GM12874 (cell line): ENCODE data around the gene RECK.

Experiments used
- TF ChIP-seq, protein P1 (sequence below): IDR thresholded peaks from 2 replicates; pipeline ENCODE4 v1.5.1; 2011; ENCODE audit warnings: low read depth, mild to moderate bottlenecking, control low read depth, low read length, moderate library complexity; ENCODE audit not compliant: insufficient read depth

RECK gene

GRCh38 chr9:36031774-36032555 is 4.7 kb upstream of the RECK start:
- TF ChIP-seq, protein P1, sequence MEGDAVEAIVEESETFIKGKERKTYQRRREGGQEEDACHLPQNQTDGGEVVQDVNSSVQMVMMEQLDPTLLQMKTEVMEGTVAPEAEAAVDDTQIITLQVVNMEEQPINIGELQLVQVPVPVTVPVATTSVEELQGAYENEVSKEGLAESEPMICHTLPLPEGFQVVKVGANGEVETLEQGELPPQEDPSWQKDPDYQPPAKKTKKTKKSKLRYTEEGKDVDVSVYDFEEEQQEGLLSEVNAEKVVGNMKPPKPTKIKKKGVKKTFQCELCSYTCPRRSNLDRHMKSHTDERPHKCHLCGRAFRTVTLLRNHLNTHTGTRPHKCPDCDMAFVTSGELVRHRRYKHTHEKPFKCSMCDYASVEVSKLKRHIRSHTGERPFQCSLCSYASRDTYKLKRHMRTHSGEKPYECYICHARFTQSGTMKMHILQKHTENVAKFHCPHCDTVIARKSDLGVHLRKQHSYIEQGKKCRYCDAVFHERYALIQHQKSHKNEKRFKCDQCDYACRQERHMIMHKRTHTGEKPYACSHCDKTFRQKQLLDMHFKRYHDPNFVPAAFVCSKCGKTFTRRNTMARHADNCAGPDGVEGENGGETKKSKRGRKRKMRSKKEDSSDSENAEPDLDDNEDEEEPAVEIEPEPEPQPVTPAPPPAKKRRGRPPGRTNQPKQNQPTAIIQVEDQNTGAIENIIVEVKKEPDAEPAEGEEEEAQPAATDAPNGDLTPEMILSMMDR: no peak

- TF ChIP-seq, protein P1: no peak
Observed at GRCh38 chr9:36033788-36034187, 2.9 kb upstream of the RECK start.

DNA sequence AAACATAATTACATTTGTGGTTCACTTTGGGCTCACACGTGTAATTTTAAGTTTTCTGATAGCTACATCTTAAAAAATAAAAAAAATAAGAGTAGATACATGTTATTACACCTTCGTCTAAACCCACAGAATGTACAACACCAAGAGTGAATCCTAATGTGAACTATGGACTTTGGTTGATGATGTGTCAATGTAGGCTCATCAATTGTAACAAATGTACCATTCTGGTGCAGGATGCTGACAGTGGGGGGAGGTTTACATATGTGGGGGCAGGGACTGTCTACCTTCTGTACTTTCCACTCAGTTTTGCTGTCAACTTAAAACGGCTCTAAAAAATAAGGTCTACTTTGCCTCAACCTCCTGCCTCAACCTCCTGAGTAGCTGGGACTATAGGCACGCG is 2.5 kb upstream of the RECK start:
- TF ChIP-seq, protein P1: no peak

GRCh38 chr9:36035006-36035405 is 1.7 kb upstream of the RECK start:
- TF ChIP-seq, protein P1: no peak

- TF ChIP-seq, protein P1: no peak
Observed at GRCh38 chr9:36036253-36036779, 397 bp upstream of the RECK start.

- TF ChIP-seq, protein P1: no peak
Observed at GRCh38 chr9:36037549-36038122, 923 bp downstream of the RECK start.

DNA sequence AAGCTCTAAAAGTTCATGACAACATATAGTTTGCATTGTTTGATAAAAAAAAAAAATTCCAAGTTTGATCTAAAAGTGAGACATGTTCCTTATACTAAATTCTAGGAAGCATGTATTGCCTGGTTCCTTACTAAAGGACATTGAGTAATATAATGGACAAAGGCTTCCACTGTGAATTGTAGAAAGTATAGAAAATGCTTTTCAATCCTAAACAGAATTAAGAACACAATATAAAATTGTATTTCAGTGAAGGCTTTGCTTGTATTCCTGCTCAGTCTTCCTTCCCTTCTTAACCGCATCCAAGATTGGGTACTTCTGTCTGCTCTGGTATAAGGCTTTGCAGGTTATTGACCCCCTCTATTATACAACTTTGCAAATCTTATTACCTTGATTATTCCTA is 2.4 kb downstream of the RECK start:
- TF ChIP-seq, protein P1: no peak
